ENCODE measurements around the gene DHRS3.

DHRS3 gene

GRCh38 chr1:12567288-12567819, 50.7 kb downstream of the DHRS3 start:
- H2BK12ac ChIP-seq (ENCODE audit: low read length in 2 of 2): no peak overlapping the region
- no peak overlapping the region for H3K23ac ChIP-seq (ENCODE audit: low read length in 2 of 2)
- no peak for DNase-seq
- H4K8ac ChIP-seq (ENCODE audit: low read length): no peak overlapping the region
- no peaks in the 10 kb centered on the region for H3K4me1 ChIP-seq (ENCODE audit: control insufficient read depth, insufficient read depth, low read depth, low read length)
- H2AFZ ChIP-seq (ENCODE audit: low read depth, low read length): no peak overlapping the region
- H3K36me3 ChIP-seq (ENCODE audit: control insufficient read depth in 1 of 2, insufficient read depth in 2 of 2, low read depth in 1 of 2, low read length in 2 of 2): peaks cover 0 to 28% of the 10 kb centered on the region in 2 experiments
- H3K4me3 ChIP-seq (ENCODE audit: insufficient read depth in 1 of 2, low read depth in 1 of 2, low read length in 2 of 2): no peak overlapping the region
- H3K27me3 ChIP-seq (ENCODE audit: control insufficient read depth in 1 of 2, insufficient read depth in 1 of 2, low read length in 2 of 2): peaks cover 0 to 8% of the 10 kb centered on the region in 2 experiments
- peaks cover 16% of the 10 kb centered on the region for H3K9me3 ChIP-seq (ENCODE audit: control insufficient read depth, low read length)
- H3K4ac ChIP-seq (ENCODE audit: low read depth in 1 of 2, low read length in 2 of 2): no peak overlapping the region
- H3K18ac ChIP-seq (ENCODE audit: low read depth in 1 of 2, low read length in 2 of 2): no peak overlapping the region
- H2BK5ac ChIP-seq (ENCODE audit: low read depth, low read length, poor library complexity, severe bottlenecking): no peak overlapping the region
- no peak overlapping the region for H2BK15ac ChIP-seq (ENCODE audit: low read depth, poor library complexity, severe bottlenecking)
- H3K14ac ChIP-seq (ENCODE audit: low read length in 2 of 2): no peak overlapping the region
- no peaks in the 10 kb centered on the region for H3K79me1 ChIP-seq (replicated peaks; ENCODE audit: low read length, poor library complexity, severe bottlenecking)
- no peak overlapping the region for H4K91ac ChIP-seq (ENCODE audit: low read length)
- no peak overlapping the region for H3K9ac ChIP-seq (ENCODE audit: low read length)
- no peak overlapping the region for H3K4me2 ChIP-seq (ENCODE audit: low read length, poor library complexity, severe bottlenecking)
- H2BK120ac ChIP-seq (ENCODE audit: low read depth, low read length): no peak overlapping the region
- H3K27ac ChIP-seq (ENCODE audit: low read length, poor library complexity, severe bottlenecking): no peak overlapping the region
- 74% methylated on average over 9 of the region's 9 CpGs for WGBS
- H2AK5ac ChIP-seq (ENCODE audit: low read length, severe bottlenecking): no peak overlapping the region

- H3K4me1 ChIP-seq (ENCODE audit: control insufficient read depth, insufficient read depth, low read depth, low read length): no peaks in the 10 kb centered on the region
- no peak for DNase-seq
- 77% methylated on average over 8 of the region's 9 CpGs for WGBS
These were observed 51.3 kb downstream of the DHRS3 start for GRCh38 chr1:12566484-12567287.

GRCh38 chr1:12565966-12566352, 52.1 kb downstream of the DHRS3 start:
- no peak overlapping the region for H2BK12ac ChIP-seq (ENCODE audit: low read length in 2 of 2)
- H3K27me3 ChIP-seq (ENCODE audit: control insufficient read depth in 1 of 2, insufficient read depth in 1 of 2, low read length in 2 of 2): peaks cover 0 to 8% of the 10 kb centered on the region in 2 experiments
- no peak overlapping the region for H2BK15ac ChIP-seq (ENCODE audit: low read depth, poor library complexity, severe bottlenecking)
- H4K91ac ChIP-seq (ENCODE audit: low read length): no peak overlapping the region
- 64% methylated on average over 7 of the region's 7 CpGs for whole genome bisulfite sequencing
- no peak overlapping the region for H2AFZ ChIP-seq (ENCODE audit: low read depth, low read length)
- DNase-seq: no peak
- peaks cover 16% of the 10 kb centered on the region for H3K9me3 ChIP-seq (ENCODE audit: control insufficient read depth, low read length)
- no peak overlapping the region for H3K4me2 ChIP-seq (ENCODE audit: low read length, poor library complexity, severe bottlenecking)
- no peaks in the 10 kb centered on the region for H3K79me1 ChIP-seq (replicated peaks; ENCODE audit: low read length, poor library complexity, severe bottlenecking)
- no peak overlapping the region for H3K23ac ChIP-seq (ENCODE audit: low read length in 2 of 2)
- H3K27ac ChIP-seq (ENCODE audit: low read length, poor library complexity, severe bottlenecking): no peak overlapping the region
- H3K18ac ChIP-seq (ENCODE audit: low read depth in 1 of 2, low read length in 2 of 2): no peak overlapping the region
- peaks cover 0 to 23% of the 10 kb centered on the region in 2 experiments for H3K36me3 ChIP-seq (ENCODE audit: control insufficient read depth in 1 of 2, insufficient read depth in 2 of 2, low read depth in 1 of 2, low read length in 2 of 2)
- no peak overlapping the region for H3K4ac ChIP-seq (ENCODE audit: low read depth in 1 of 2, low read length in 2 of 2)
- no peaks in the 10 kb centered on the region for H3K4me1 ChIP-seq (ENCODE audit: control insufficient read depth, insufficient read depth, low read depth, low read length)
- no peak overlapping the region for H2AK5ac ChIP-seq (ENCODE audit: low read length, severe bottlenecking)
- H3K4me3 ChIP-seq (ENCODE audit: insufficient read depth in 1 of 2, low read depth in 1 of 2, low read length in 2 of 2): no peak overlapping the region
- H3K9ac ChIP-seq (ENCODE audit: low read length): no peak overlapping the region
- H3K14ac ChIP-seq (ENCODE audit: low read length in 2 of 2): no peak overlapping the region
- no peak overlapping the region for H2BK5ac ChIP-seq (ENCODE audit: low read depth, low read length, poor library complexity, severe bottlenecking)
- H4K8ac ChIP-seq (ENCODE audit: low read length): no peak overlapping the region
- no peak overlapping the region for H2BK120ac ChIP-seq (ENCODE audit: low read depth, low read length)

More at GRCh38 chr1:12566484-12567287, 51.3 kb downstream of the DHRS3 start:
- Histone ChIP-seq H3K14ac (ENCODE audit: low read length in 2 of 2) (no peak overlapping the region), H2BK15ac (ENCODE audit: low read depth, poor library complexity, severe bottlenecking) (no peak overlapping the region), H3K27ac (ENCODE audit: low read length, poor library complexity, severe bottlenecking) (no peak overlapping the region), H3K4ac (ENCODE audit: low read depth in 1 of 2, low read length in 2 of 2) (no peak overlapping the region), H3K79me1 (replicated peaks; ENCODE audit: low read length, poor library complexity, severe bottlenecking) (no peaks in the 10 kb centered on the region), H2BK5ac (ENCODE audit: low read depth, low read length, poor library complexity, severe bottlenecking) (no peak overlapping the region), H2AK5ac (ENCODE audit: low read length, severe bottlenecking) (no peak overlapping the region), H4K91ac (ENCODE audit: low read length) (no peak overlapping the region), H2BK120ac (ENCODE audit: low read depth, low read length) (no peak overlapping the region), H3K23ac (ENCODE audit: low read length in 2 of 2) (no peak overlapping the region), H3K18ac (ENCODE audit: low read depth in 1 of 2, low read length in 2 of 2) (no peak overlapping the region), H3K9me3 (ENCODE audit: control insufficient read depth, low read length) (peaks cover 16% of the 10 kb centered on the region), H4K8ac (ENCODE audit: low read length) (no peak overlapping the region), H3K27me3 (ENCODE audit: control insufficient read depth in 1 of 2, insufficient read depth in 1 of 2, low read length in 2 of 2) (peaks cover 0 to 8% of the 10 kb centered on the region in 2 experiments), H3K9ac (ENCODE audit: low read length) (no peak overlapping the region), H2BK12ac (ENCODE audit: low read length in 2 of 2) (no peak overlapping the region), H2AFZ (ENCODE audit: low read depth, low read length) (no peak overlapping the region), H3K4me2 (ENCODE audit: low read length, poor library complexity, severe bottlenecking) (no peak overlapping the region), H3K36me3 (ENCODE audit: control insufficient read depth in 1 of 2, insufficient read depth in 2 of 2, low read depth in 1 of 2, low read length in 2 of 2) (peaks cover 0 to 27% of the 10 kb centered on the region in 2 experiments), H3K4me3 (ENCODE audit: insufficient read depth in 1 of 2, low read depth in 1 of 2, low read length in 2 of 2) (no peak overlapping the region)

DNA sequence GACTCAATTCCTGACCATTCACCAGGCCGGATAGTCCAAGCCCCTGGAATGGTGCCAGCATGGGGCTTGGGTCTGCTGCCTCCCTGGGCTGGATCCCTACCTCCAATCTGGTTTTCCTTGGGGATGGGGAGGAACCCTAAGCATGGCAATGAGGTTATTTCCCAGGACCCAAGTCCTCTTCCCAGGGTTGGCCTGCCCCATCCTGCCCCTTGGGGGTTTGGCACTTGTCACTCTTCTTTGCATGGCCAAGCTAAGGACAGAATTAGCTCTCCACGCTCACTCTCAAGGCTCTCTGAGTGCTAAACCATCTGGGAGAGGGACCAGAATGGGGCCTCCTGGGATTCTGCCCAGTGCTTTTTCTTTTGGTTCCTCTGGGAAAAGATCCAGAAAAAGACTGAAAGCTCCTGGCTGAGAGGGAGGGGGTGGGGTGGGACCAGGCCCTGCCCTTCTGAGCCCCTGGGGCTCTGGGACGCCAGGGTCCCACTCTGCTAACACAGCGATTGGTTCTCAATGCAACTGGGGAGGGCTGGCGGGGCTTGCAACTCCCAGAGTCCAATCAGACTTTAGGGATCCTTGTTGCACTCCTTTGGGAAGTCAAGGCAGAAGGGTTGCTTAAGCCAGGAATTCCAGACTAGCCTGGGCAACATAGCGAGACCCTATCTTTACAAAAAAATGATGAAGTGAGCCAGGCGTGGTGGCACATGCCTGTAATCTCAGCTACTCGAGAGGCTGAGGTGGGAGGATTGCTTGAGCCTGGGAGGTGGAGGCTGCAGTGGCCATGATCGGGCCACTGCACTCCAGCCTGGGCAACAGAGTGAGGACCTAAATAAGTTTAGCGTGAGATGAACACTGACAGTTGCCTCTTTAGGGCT, 52.7 kb downstream of the DHRS3 start:
- no peak overlapping the region for H3K14ac ChIP-seq (ENCODE audit: low read length in 2 of 2)
- H3K4me3 ChIP-seq (ENCODE audit: insufficient read depth in 1 of 2, low read depth in 1 of 2, low read length in 2 of 2): no peak overlapping the region
- H3K9ac ChIP-seq (ENCODE audit: low read length): no peak overlapping the region
- no peak overlapping the region for H4K91ac ChIP-seq (ENCODE audit: low read length)
- H3K4ac ChIP-seq (ENCODE audit: low read depth in 1 of 2, low read length in 2 of 2): no peak overlapping the region
- 82% methylated on average over 10 of the region's 10 CpGs for WGBS
- peaks cover 16% of the 10 kb centered on the region for H3K9me3 ChIP-seq (ENCODE audit: control insufficient read depth, low read length)
- no peak for DNase-seq
- no peaks in the 10 kb centered on the region for H3K79me1 ChIP-seq (replicated peaks; ENCODE audit: low read length, poor library complexity, severe bottlenecking)
- no peaks in the 10 kb centered on the region for H3K4me1 ChIP-seq (ENCODE audit: control insufficient read depth, insufficient read depth, low read depth, low read length)
- H2BK15ac ChIP-seq (ENCODE audit: low read depth, poor library complexity, severe bottlenecking): no peak overlapping the region
- peaks cover 0 to 8% of the 10 kb centered on the region in 2 experiments for H3K27me3 ChIP-seq (ENCODE audit: control insufficient read depth in 1 of 2, insufficient read depth in 1 of 2, low read length in 2 of 2)
- no peak overlapping the region for H3K27ac ChIP-seq (ENCODE audit: low read length, poor library complexity, severe bottlenecking)
- no peak overlapping the region for H2AFZ ChIP-seq (ENCODE audit: low read depth, low read length)
- H3K36me3 ChIP-seq (ENCODE audit: control insufficient read depth in 1 of 2, insufficient read depth in 2 of 2, low read depth in 1 of 2, low read length in 2 of 2): peaks cover 0 to 19% of the 10 kb centered on the region in 2 experiments
- no peak overlapping the region for H4K8ac ChIP-seq (ENCODE audit: low read length)
- no peak overlapping the region for H2BK120ac ChIP-seq (ENCODE audit: low read depth, low read length)
- H2BK12ac ChIP-seq (ENCODE audit: low read length in 2 of 2): no peak overlapping the region
- H3K18ac ChIP-seq (ENCODE audit: low read depth in 1 of 2, low read length in 2 of 2): no peak overlapping the region
- H2BK5ac ChIP-seq (ENCODE audit: low read depth, low read length, poor library complexity, severe bottlenecking): no peak overlapping the region
- H2AK5ac ChIP-seq (ENCODE audit: low read length, severe bottlenecking): no peak overlapping the region
- H3K4me2 ChIP-seq (ENCODE audit: low read length, poor library complexity, severe bottlenecking): no peak overlapping the region
- no peak overlapping the region for H3K23ac ChIP-seq (ENCODE audit: low read length in 2 of 2)
